ENCODE measurements around the gene FAP.

DNA sequence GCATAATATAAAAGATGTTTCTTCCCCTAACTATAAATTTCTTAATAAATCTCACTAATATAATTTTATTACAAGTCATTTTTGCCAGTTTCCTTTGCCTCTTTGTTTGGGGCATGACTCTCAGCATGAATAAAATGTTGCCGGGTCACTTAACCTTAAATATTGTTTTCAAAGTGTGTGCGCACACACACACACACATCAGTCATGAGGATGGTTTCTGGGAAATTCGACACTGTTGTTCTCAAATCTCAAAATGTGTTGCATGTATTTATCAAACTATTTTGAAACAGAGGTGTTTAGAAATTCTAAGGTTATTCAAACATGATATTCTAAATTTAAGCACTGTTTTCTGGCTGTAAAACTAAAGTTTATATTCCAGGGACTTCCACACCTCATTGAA lies 31.5 kb downstream of the FAP start:
- TF ChIP-seq, protein P1, sequence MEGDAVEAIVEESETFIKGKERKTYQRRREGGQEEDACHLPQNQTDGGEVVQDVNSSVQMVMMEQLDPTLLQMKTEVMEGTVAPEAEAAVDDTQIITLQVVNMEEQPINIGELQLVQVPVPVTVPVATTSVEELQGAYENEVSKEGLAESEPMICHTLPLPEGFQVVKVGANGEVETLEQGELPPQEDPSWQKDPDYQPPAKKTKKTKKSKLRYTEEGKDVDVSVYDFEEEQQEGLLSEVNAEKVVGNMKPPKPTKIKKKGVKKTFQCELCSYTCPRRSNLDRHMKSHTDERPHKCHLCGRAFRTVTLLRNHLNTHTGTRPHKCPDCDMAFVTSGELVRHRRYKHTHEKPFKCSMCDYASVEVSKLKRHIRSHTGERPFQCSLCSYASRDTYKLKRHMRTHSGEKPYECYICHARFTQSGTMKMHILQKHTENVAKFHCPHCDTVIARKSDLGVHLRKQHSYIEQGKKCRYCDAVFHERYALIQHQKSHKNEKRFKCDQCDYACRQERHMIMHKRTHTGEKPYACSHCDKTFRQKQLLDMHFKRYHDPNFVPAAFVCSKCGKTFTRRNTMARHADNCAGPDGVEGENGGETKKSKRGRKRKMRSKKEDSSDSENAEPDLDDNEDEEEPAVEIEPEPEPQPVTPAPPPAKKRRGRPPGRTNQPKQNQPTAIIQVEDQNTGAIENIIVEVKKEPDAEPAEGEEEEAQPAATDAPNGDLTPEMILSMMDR (IDR thresholded peaks at IDR 0.05; ENCODE audit: extremely low read depth in 1 of 2, insufficient read depth in 1 of 2, low read depth in 1 of 2, low read length in 2 of 2), result no peak
- TF ChIP-seq MYC (IDR thresholded peaks at IDR 0.05; ENCODE audit: low read depth, low read length) (no peak), JUN (IDR thresholded peaks at IDR 0.05; ENCODE audit: borderline replicate concordance, insufficient read depth, insufficient read length, low read depth) (no peak), POLR2A (IDR thresholded peaks at IDR 0.05; ENCODE audit: low read depth, low read length) (no peak), EZH2 (IDR thresholded peaks at IDR 0.05; ENCODE audit: borderline replicate concordance, low read depth, low read length, severe bottlenecking) (no peak)
- TF ChIP-seq, protein P2, sequence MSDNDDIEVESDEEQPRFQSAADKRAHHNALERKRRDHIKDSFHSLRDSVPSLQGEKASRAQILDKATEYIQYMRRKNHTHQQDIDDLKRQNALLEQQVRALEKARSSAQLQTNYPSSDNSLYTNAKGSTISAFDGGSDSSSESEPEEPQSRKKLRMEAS (IDR thresholded peaks at IDR 0.05; ENCODE audit: insufficient read depth, insufficient read length), result no peak
